ENCODE measurements around the gene TRAM2.

TRAM2 gene

GRCh38 chr6:52564856-52565255 lies 12.0 kb downstream of the TRAM2 start:
- no peak for DNase-seq

GRCh38 chr6:52562911-52563310 lies 13.9 kb downstream of the TRAM2 start:
- no peak for DNase-seq

- DNase-seq = no peak
Observed at GRCh38 chr6:52560462-52560861, 16.4 kb downstream of the TRAM2 start.

- DNase-seq = no peak
Observed at GRCh38 chr6:52558266-52559000, 18.4 kb downstream of the TRAM2 start.

GRCh38 chr6:52557389-52558265 lies 19.2 kb downstream of the TRAM2 start:
- DNase-seq = no peak

- DNase-seq = no peak
Observed at GRCh38 chr6:52555518-52556233, 21.2 kb downstream of the TRAM2 start.

- no peak for DNase-seq
Observed at GRCh38 chr6:52554684-52555280, 22.1 kb downstream of the TRAM2 start.

GRCh38 chr6:52553719-52554118 lies 23.1 kb downstream of the TRAM2 start:
- DNase-seq = no peak

GRCh38 chr6:52553158-52553557 lies 23.7 kb downstream of the TRAM2 start:
- DNase-seq = no peak

GRCh38 chr6:52552278-52552643 lies 24.6 kb downstream of the TRAM2 start:
- no peak for DNase-seq

- DNase-seq = peak in 1 of 2 donors; percentile 12
Observed at GRCh38 chr6:52551483-52552277, 25.2 kb downstream of the TRAM2 start.

GRCh38 chr6:52550870-52551269 lies 26.0 kb downstream of the TRAM2 start:
- DNase-seq = no peak

GRCh38 chr6:52550014-52550575 lies 26.8 kb downstream of the TRAM2 start:
- DNase-seq = no peak

- no peak for DNase-seq
Observed at GRCh38 chr6:52549428-52549827, 27.4 kb downstream of the TRAM2 start.

GRCh38 chr6:52548999-52549398 lies 27.9 kb downstream of the TRAM2 start:
- DNase-seq = no peak

GRCh38 chr6:52548353-52548713 lies 28.5 kb downstream of the TRAM2 start:
- DNase-seq = no peak

GRCh38 chr6:52547647-52548352 lies 29.1 kb downstream of the TRAM2 start:
- DNase-seq = no peak

- no peak for DNase-seq
Observed at GRCh38 chr6:52546678-52547077, 30.2 kb downstream of the TRAM2 start.

GRCh38 chr6:52546192-52546591 lies 30.7 kb downstream of the TRAM2 start:
- no peak for DNase-seq

- DNase-seq = no peak
Observed at GRCh38 chr6:52545406-52546119, 31.3 kb downstream of the TRAM2 start.
